Parathyroid adenoma (tissue), 2 donors: ENCODE results near the gene ZFR.
"Not testable (repeated sequence)": the region's sequence is repeated elsewhere in the genome, so short reads cannot be mapped to it uniquely, and the experiment has no call there.

Source experiments
- H2AFZ ChIP-seq: fragments of 300-600 bp; sonication (generic); one replicate; pipeline ENCODE4 v1.7.0; 2017; ENCODE audit warnings: antibody characterized with exemption, mild to moderate bottlenecking
- H3K27ac ChIP-seq: fragments of 300-600 bp; sonication (generic); one replicate; pipeline ENCODE4 v1.7.0; 2017
- H3K27me3 ChIP-seq: fragments of 300-600 bp; sonication (generic); one replicate; pipeline ENCODE4 v1.7.0; 2017; ENCODE audit warnings: low read length; ENCODE audit not compliant: control insufficient read depth, insufficient read depth
- H3K36me3 ChIP-seq: fragments of 300-600 bp; sonication (generic); one replicate; pipeline ENCODE4 v1.7.0; 2017; ENCODE audit warnings: low read length; ENCODE audit not compliant: control insufficient read depth, insufficient read depth
- H3K4me1 ChIP-seq: fragments of 300-600 bp; sonication (generic); one replicate; pipeline ENCODE4 v1.7.0; 2017; ENCODE audit warnings: control low read depth
- H3K4me2 ChIP-seq: fragments of 300-600 bp; sonication (generic); one replicate; pipeline ENCODE4 v1.7.0; 2017; ENCODE audit warnings: low read length
- H3K4me3 ChIP-seq: fragments of 300-600 bp; sonication (generic); one replicate; pipeline ENCODE4 v1.7.0; 2017; ENCODE audit warnings: low read depth, low read length
- H3K79me2 ChIP-seq: fragments of 300-600 bp; sonication (generic); one replicate; pipeline ENCODE4 v1.7.0; 2017; ENCODE audit warnings: control low read depth
- H3K9ac ChIP-seq: fragments of 300-600 bp; sonication (generic); one replicate; pipeline ENCODE4 v1.7.0; 2017; ENCODE audit warnings: mild to moderate bottlenecking
- H3K9me3 ChIP-seq: fragments of 300-600 bp; sonication (generic); one replicate; pipeline ENCODE4 v1.7.0; 2017; ENCODE audit warnings: low read length; ENCODE audit not compliant: control insufficient read depth
- CTCF ChIP-seq: fragments of 300-600 bp; sonication (generic); IDR thresholded peaks from one replicate; pipeline ENCODE4 v1.7.0; 2017; ENCODE audit warnings: antibody characterized with exemption, mild to moderate bottlenecking
- donor health status: primary hyperparathyroidism.

Gene ZFR

GRCh38 chr5:32453916-32454315 is 9.4 kb upstream of the ZFR start:
- H2AFZ ChIP-seq, result no peak overlapping the region
- no peaks in the 10 kb centered on the region for H3K9me3 ChIP-seq
- no peaks in the 10 kb centered on the region for H3K79me2 ChIP-seq
- TF ChIP-seq CTCF, result no peak
- no peak overlapping the region for H3K4me3 ChIP-seq
- H3K27ac ChIP-seq, result no peak overlapping the region
- no peak overlapping the region for H3K9ac ChIP-seq
- no peaks in the 10 kb centered on the region for H3K4me1 ChIP-seq
- no peaks in the 10 kb centered on the region for H3K27me3 ChIP-seq
- no peaks in the 10 kb centered on the region for H3K36me3 ChIP-seq
- no peak overlapping the region for H3K4me2 ChIP-seq

GRCh38 chr5:32452316-32452715 is 7.8 kb upstream of the ZFR start:
- H3K9me3 ChIP-seq, H3K4me2 ChIP-seq, H3K4me3 ChIP-seq: not testable (repeated sequence)

GRCh38 chr5:32450952-32451351 is 6.4 kb upstream of the ZFR start:
- no peaks in the 10 kb centered on the region for H3K36me3 ChIP-seq
- H3K4me1 ChIP-seq, result no peaks in the 10 kb centered on the region
- no peaks in the 10 kb centered on the region for H3K79me2 ChIP-seq
- no peak overlapping the region for H3K27ac ChIP-seq
- no peak for TF ChIP-seq CTCF
- no peak overlapping the region for H2AFZ ChIP-seq
- H3K9me3 ChIP-seq, result no peaks in the 10 kb centered on the region
- no peaks in the 10 kb centered on the region for H3K27me3 ChIP-seq
- H3K4me2 ChIP-seq, result no peak overlapping the region
- no peak overlapping the region for H3K9ac ChIP-seq
- H3K4me3 ChIP-seq, result no peak overlapping the region

More at GRCh38 chr5:32452316-32452715, 7.8 kb upstream of the ZFR start:
- H2AFZ ChIP-seq, H3K27me3 ChIP-seq, H3K36me3 ChIP-seq, H3K79me2 ChIP-seq, H3K4me1 ChIP-seq, H3K27ac ChIP-seq, H3K9ac ChIP-seq: not testable (repeated sequence)

- Histone ChIP-seq H3K27me3 (no peaks in the 10 kb centered on the region), H3K4me2 (no peak overlapping the region), H3K4me3 (no peak overlapping the region), H2AFZ (no peak overlapping the region), H3K9me3 (no peaks in the 10 kb centered on the region), H3K27ac (no peak overlapping the region), H3K36me3 (no peaks in the 10 kb centered on the region), H3K4me1 (no peaks in the 10 kb centered on the region), H3K9ac (no peak overlapping the region), H3K79me2 (no peaks in the 10 kb centered on the region)
- no peak for TF ChIP-seq CTCF
Measured at GRCh38 chr5:32449262-32449661, 4.7 kb upstream of the ZFR start.

- Histone ChIP-seq H3K4me2 (no peak overlapping the region), H3K27me3 (no peaks in the 10 kb centered on the region), H3K27ac (no peak overlapping the region), H3K4me3 (no peak overlapping the region), H3K4me1 (peaks cover 2% of the 10 kb centered on the region), H3K9me3 (no peaks in the 10 kb centered on the region), H2AFZ (no peak overlapping the region), H3K79me2 (peaks cover 15% of the 10 kb centered on the region), H3K9ac (no peak overlapping the region), H3K36me3 (no peaks in the 10 kb centered on the region)
- no peak for TF ChIP-seq CTCF
Measured at GRCh38 chr5:32446630-32447029, 2.1 kb upstream of the ZFR start.
